ENCODE measurements around the gene CTDSPL2. TPM values are rescaled to one million over a fixed set of nuclear protein-coding genes. Genes with fewer than 3 reads are reported as not detected.

CTDSPL2 gene
- total RNA-seq, 2 experiments from 2014 or later = 53.1 to 55.9 TPM

- H3K27ac Mint-ChIP-seq = no peak overlapping the region
- intact Hi-C loops (cut with micrococcal nuclease) = no loop called here
- ChIA-PET CTCF (interaction anchor here (1.2 to 1.5 kb wide), 2 partner anchors 14 to 25 kb away, joined by 3 to 5 read pairs; no protein-coding TSS in a partner anchor), POLR2A (no interaction called here)
- no peaks in the 10 kb centered on the region for H3K4me1 Mint-ChIP-seq (ENCODE audit: low read depth)
- no peak for DNase-seq
- H3K9me3 Mint-ChIP-seq = no peaks in the 10 kb centered on the region
- H3K27me3 Mint-ChIP-seq = no peaks in the 10 kb centered on the region
- peaks cover 33% of the 10 kb centered on the region for H3K36me3 Mint-ChIP-seq
- no peak overlapping the region for H3K4me3 Mint-ChIP-seq
Observed at GRCh38 chr15:44570361-44570760, 142.9 kb downstream of the CTDSPL2 start.

- Mint-ChIP-seq H3K9me3 (no peaks in the 10 kb centered on the region), H3K36me3 (peaks cover 15% of the 10 kb centered on the region)
- CTCF ChIA-PET = interaction anchor here (1.3 to 2.8 kb wide), 2 partner anchors 11 to 72 kb away, joined by 5 to 14 read pairs; no protein-coding TSS in a partner anchor
Observed at GRCh38 chr15:44573386-44573785, 146.0 kb downstream of the CTDSPL2 start.

GRCh38 chr15:44574734-44575133 is 147.3 kb downstream of the CTDSPL2 start:
- Mint-ChIP-seq H3K27ac (no peak overlapping the region), H3K27me3 (no peaks in the 10 kb centered on the region), H3K4me1 (ENCODE audit: low read depth) (peaks cover 7% of the 10 kb centered on the region), H3K9me3 (no peaks in the 10 kb centered on the region), H3K4me3 (no peak overlapping the region), H3K36me3 (peaks cover 13% of the 10 kb centered on the region)
- ChIA-PET POLR2A (no interaction called here), CTCF (interaction anchor here (2.8 kb wide), 1 partner anchor 9 kb away, joined by 14 read pairs; no protein-coding TSS in a partner anchor)
- no peak for DNase-seq
- intact Hi-C loops (cut with micrococcal nuclease) = loop anchor here (5.0 kb wide), 1 partner anchor 348 kb away; no protein-coding TSS in a partner anchor

More at GRCh38 chr15:44573386-44573785, 146.0 kb downstream of the CTDSPL2 start:
- intact Hi-C loops (cut with micrococcal nuclease) = no loop called here
- Mint-ChIP-seq H3K27ac (no peak overlapping the region), H3K27me3 (no peaks in the 10 kb centered on the region), H3K4me3 (no peak overlapping the region), H3K4me1 (ENCODE audit: low read depth) (peaks cover 2% of the 10 kb centered on the region)
- POLR2A ChIA-PET = no interaction called here
- DNase-seq = no peak

Other genes starting within 250 kb of the CTDSPL2 start
- under 1 TPM; 0.24 to 0.31 TPM for gene FRMD5, start 232.4 kb upstream of the CTDSPL2 start, total RNA-seq
- 10 to 100 TPM; 35.1 to 35.5 TPM for gene GOLM2, start 138.9 kb upstream of the CTDSPL2 start, total RNA-seq
- 10 to 100 TPM; 92.6 to 95.2 TPM for gene EIF3J, start 109.5 kb downstream of the CTDSPL2 start, total RNA-seq
- gene SPG11, start 236.0 kb downstream of the CTDSPL2 start, total RNA-seq = 10 to 100 TPM; 84.6 to 86.8 TPM

Data from activated CD4-positive, alpha-beta memory T cell treated with anti-CD3 and anti-CD28 coated beads for 36 hours (primary cell).